Uterine smooth muscle cell (primary cell): ENCODE results near the gene AMPD2. TPM values are rescaled to one million over a fixed set of nuclear protein-coding genes. Genes with fewer than 3 reads are reported as not detected.

Source experiments
- total RNA-seq: library from RNA; depleted of rRNA; stranded (reverse); fragments of >200 nt; gene quantifications from 2 replicates; pipeline ENCODE4 v1.2.3, GENCODE V29; 2014

The AMPD2 gene
- total RNA-seq: 71.5 and 76.5 TPM in 2 replicates

GRCh38 chr1:109619576-109620400 is at the start of gene AMPD2, which contains the start of gene GNAT2:
Gene AMPD2, plus strand, starts transcription at chr1:109619837. Its CDS starts 1,339 bp downstream, at chr1:109621176.
Gene GNAT2, minus strand, starts transcription at chr1:109619616. Its CDS starts 6,746 bp downstream, at chr1:109612870.

GRCh38 chr1:109655615-109656519 is 36.2 kb downstream of the AMPD2 start, which contains the start of gene GSTM4:
Gene GSTM4, plus strand, starts transcription at chr1:109656099. Its CDS starts 291 bp downstream, at chr1:109656390.

GRCh38 chr1:109667452-109668122 is 48.0 kb downstream of the AMPD2 start, which contains the start of gene GSTM2:
Gene GSTM2, plus strand, starts transcription at chr1:109668057. Its CDS starts 59 bp downstream, at chr1:109668116.

Other genes starting within 250 kb of the AMPD2 start
- 5.8 and 12.6 TPM in 2 replicates for gene SORT1, start 221.9 kb upstream of the AMPD2 start, total RNA-seq
- gene PSMA5, start 193.4 kb upstream of the AMPD2 start, total RNA-seq: 57.1 and 72.8 TPM in 2 replicates
- 0.75 and 1.3 TPM in 2 replicates for gene SYPL2, start 153.3 kb upstream of the AMPD2 start, total RNA-seq
- gene ATXN7L2, start 135.9 kb upstream of the AMPD2 start, total RNA-seq: 1.9 and 2.1 TPM in 2 replicates
- gene CYB561D1, start 125.7 kb upstream of the AMPD2 start, total RNA-seq: 5.4 and 6.5 TPM in 2 replicates
- 0.77 and 2.5 TPM in 2 replicates for gene AMIGO1, start 110.1 kb upstream of the AMPD2 start, total RNA-seq
- 0.11 and 0.25 TPM in 2 replicates for gene GPR61, start 80.0 kb upstream of the AMPD2 start, total RNA-seq
- gene GNAI3, start 71.2 kb upstream of the AMPD2 start, total RNA-seq: 16.5 and 23.9 TPM in 2 replicates
- 0.33 TPM in 1 of 2 replicates, not detected in the other for gene GNAT2, start 221 bp upstream of the AMPD2 start, total RNA-seq
- gene GSTM4, start 36.3 kb downstream of the AMPD2 start, total RNA-seq: 14.4 and 14.6 TPM in 2 replicates
- gene GSTM2, start 48.2 kb downstream of the AMPD2 start, total RNA-seq: 10.5 and 24.7 TPM in 2 replicates
- gene GSTM1, start 68.0 kb downstream of the AMPD2 start, total RNA-seq: 0.37 and 15.3 TPM in 2 replicates
- gene GSTM5, start 92.4 kb downstream of the AMPD2 start, total RNA-seq: 1.00 and 1.5 TPM in 2 replicates
- gene GSTM3, start 121.2 kb downstream of the AMPD2 start, total RNA-seq: 43.3 and 140 TPM in 2 replicates
- not detected in 2 replicates for gene EPS8L3, start 144.1 kb downstream of the AMPD2 start, total RNA-seq